Central memory CD8-positive, alpha-beta T cell (primary cell): ENCODE results near the gene POMGNT1.
A peak's percentile ranks its signal among the peaks of the same experiment; 100 is the strongest.

ENCODE experiments used
- ATAC-seq: fragments of 150-1000 bp; cut with Tn5 transposase; replicated peaks from 2 replicates; pipeline ENCODE4 v1.10.0; 2022; ENCODE audit warnings: mild to moderate bottlenecking, moderate FRiP score, moderate number of reproducible peaks; ENCODE audit not compliant: poor library complexity, severe bottlenecking; ENCODE audit errors: extremely low read depth
- DNase-seq, 2 donors: peaks; one replicate each; pipeline ENCODE4 v3.0.0; 2021; ENCODE audit warnings: low spot score in 2 of 2
- H3K27ac Mint-ChIP-seq: one replicate; pipeline ENCODE4 v1.8.0; 2022; ENCODE audit warnings: low read depth, mild to moderate bottlenecking, moderate library complexity, mixed read lengths
- H3K27me3 Mint-ChIP-seq: one replicate; pipeline ENCODE4 v1.8.0; 2022; ENCODE audit warnings: mixed read lengths
- H3K36me3 Mint-ChIP-seq: one replicate; pipeline ENCODE4 v1.8.0; 2022; ENCODE audit warnings: mild to moderate bottlenecking, moderate library complexity, mixed read lengths; ENCODE audit not compliant: insufficient read depth
- H3K4me1 Mint-ChIP-seq: one replicate; pipeline ENCODE4 v1.8.0; 2022; ENCODE audit warnings: mixed read lengths
- H3K4me3 Mint-ChIP-seq: one replicate; pipeline ENCODE4 v1.8.0; 2022; ENCODE audit warnings: mild to moderate bottlenecking, moderate library complexity, mixed read lengths
- H3K9me3 Mint-ChIP-seq: one replicate; pipeline ENCODE4 v1.8.0; 2022; ENCODE audit warnings: mixed read lengths

POMGNT1 gene

DNA sequence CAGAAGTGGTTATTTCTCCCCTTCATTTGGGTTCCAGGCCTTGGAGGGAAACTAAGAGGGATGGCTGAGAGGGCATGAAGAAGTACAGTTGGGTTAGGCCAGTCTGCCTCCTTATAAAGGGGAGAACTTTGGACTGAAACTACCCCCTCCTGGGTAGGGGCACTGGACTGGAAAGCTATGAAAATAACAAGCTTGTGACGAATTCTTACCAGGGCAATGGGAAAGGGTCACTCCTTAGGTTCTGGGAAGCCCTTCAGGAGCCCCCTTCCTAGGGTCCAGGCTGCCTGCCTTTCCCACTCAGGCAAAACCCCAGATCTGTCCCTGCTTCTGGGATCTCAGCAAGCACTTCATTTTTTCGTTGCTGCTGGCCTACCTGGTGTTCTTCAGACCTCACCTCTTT is 12.2 kb downstream of the POMGNT1 start:
- H3K27me3 Mint-ChIP-seq = no peaks in the 10 kb centered on the region
- H3K27ac Mint-ChIP-seq = no peak overlapping the region
- no peak for ATAC-seq
- peaks cover 16% of the 10 kb centered on the region for H3K4me1 Mint-ChIP-seq
- DNase-seq = no peak
- H3K9me3 Mint-ChIP-seq = no peaks in the 10 kb centered on the region
- H3K36me3 Mint-ChIP-seq = peaks cover 13% of the 10 kb centered on the region
- H3K4me3 Mint-ChIP-seq = no peak overlapping the region

- Mint-ChIP-seq H3K4me1 (peaks cover 16% of the 10 kb centered on the region), H3K4me3 (no peak overlapping the region), H3K27ac (peak overlapping the region; percentile 12), H3K27me3 (no peaks in the 10 kb centered on the region), H3K36me3 (peaks cover 10% of the 10 kb centered on the region), H3K9me3 (no peaks in the 10 kb centered on the region)
- no peak for DNase-seq
- ATAC-seq = no peak
These were observed 13.1 kb downstream of the POMGNT1 start for GRCh38 chr1:46184920-46185658.

GRCh38 chr1:46183926-46184557 is 14.2 kb downstream of the POMGNT1 start:
- no peaks in the 10 kb centered on the region for H3K27me3 Mint-ChIP-seq
- H3K4me1 Mint-ChIP-seq = peaks cover 16% of the 10 kb centered on the region
- no peak overlapping the region for H3K4me3 Mint-ChIP-seq
- no peaks in the 10 kb centered on the region for H3K9me3 Mint-ChIP-seq
- H3K27ac Mint-ChIP-seq = no peak overlapping the region
- ATAC-seq (peak; percentile 33), DNase-seq (no peak)
- H3K36me3 Mint-ChIP-seq = peaks cover 2% of the 10 kb centered on the region

- no peak overlapping the region for H3K4me3 Mint-ChIP-seq
- H3K27me3 Mint-ChIP-seq = no peaks in the 10 kb centered on the region
- ATAC-seq = no peak
- H3K4me1 Mint-ChIP-seq = peaks cover 16% of the 10 kb centered on the region
- H3K9me3 Mint-ChIP-seq = no peaks in the 10 kb centered on the region
- no peak overlapping the region for H3K27ac Mint-ChIP-seq
- peaks cover 2% of the 10 kb centered on the region for H3K36me3 Mint-ChIP-seq
- no peak for DNase-seq
These were observed 15.0 kb downstream of the POMGNT1 start for GRCh38 chr1:46183079-46183847.

DNA sequence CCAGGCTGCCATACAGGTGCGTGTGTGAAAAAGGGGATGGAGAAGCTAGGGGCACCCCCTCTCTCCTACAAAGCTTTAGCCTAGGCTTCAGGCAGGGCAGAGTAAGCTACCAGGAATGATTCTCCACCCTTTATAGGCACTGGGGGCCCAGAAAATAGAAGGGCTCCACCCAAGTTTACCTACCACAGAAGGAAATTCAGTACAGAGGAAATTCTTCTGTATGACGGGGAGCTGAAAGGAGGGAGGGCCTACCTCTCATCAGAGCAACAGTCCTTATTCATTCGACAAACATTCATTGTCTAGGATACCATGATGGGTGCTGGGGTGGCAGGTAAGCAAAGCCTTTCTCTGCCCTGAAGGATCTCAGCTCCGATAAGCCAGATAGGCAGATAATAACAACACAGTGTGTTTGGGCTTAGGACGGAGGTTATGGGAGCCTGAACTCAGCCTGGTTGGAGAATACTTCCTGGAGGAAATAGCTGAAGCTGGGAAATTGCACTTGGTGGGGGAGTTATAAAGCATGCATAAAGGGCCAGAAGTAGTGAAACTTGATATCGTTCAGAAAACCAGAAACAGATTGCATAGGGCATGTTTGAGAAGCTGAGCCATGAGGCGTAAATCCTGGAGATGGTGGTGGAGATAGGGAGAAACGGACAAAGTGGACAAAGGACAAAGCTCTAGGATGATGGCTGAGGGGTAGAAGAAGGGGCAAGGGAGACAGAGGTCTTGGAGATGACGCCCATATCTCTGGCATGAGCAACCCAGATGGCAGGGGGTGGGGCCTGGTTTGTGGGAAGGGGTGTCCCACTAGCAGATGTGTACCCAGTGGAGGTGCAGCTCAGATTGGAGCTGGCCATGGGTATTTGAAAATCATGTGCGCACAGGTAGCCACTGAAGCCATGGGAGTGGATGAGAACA is 16.6 kb downstream of the POMGNT1 start:
- Mint-ChIP-seq H3K27me3 (no peaks in the 10 kb centered on the region), H3K4me1 (peaks cover 16% of the 10 kb centered on the region), H3K36me3 (no peaks in the 10 kb centered on the region), H3K27ac (no peak overlapping the region), H3K9me3 (no peaks in the 10 kb centered on the region), H3K4me3 (no peak overlapping the region)
- no peak for DNase-seq
- ATAC-seq = no peak

DNA sequence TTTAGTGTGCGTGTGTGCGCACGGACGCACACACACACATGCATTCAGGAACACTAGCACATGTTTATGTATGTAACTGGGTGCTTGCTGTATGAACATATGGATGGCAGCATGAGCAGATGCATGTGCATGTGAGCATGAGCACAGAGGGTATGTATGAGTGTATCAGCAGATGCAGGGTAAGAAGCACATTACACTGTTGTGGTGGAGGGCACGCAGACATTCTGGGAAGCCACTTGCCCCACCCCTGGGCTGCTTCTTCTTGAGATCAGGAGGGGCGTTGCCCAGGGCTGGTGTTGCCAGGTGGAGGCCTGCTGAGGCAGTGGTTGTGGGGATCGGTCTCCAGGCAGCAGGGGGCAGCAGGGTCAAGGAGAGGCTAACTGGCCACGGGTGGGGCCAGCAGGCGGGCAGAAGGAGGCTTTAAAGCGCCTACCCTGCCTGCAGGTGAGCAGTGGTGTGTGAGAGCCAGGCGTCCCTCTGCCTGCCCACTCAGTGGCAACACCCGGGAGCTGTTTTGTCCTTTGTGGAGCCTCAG is 18.1 kb downstream of the POMGNT1 start:
- no peaks in the 10 kb centered on the region for H3K9me3 Mint-ChIP-seq
- no peaks in the 10 kb centered on the region for H3K36me3 Mint-ChIP-seq
- no peaks in the 10 kb centered on the region for H3K27me3 Mint-ChIP-seq
- peaks cover 13% of the 10 kb centered on the region for H3K4me1 Mint-ChIP-seq
- ATAC-seq (no peak), DNase-seq (no peak)
- H3K27ac Mint-ChIP-seq = no peak overlapping the region
- no peak overlapping the region for H3K4me3 Mint-ChIP-seq

- H3K36me3 Mint-ChIP-seq = no peaks in the 10 kb centered on the region
- DNase-seq = peak; percentile 42 to 46
- no peak overlapping the region for H3K27ac Mint-ChIP-seq
- no peaks in the 10 kb centered on the region for H3K9me3 Mint-ChIP-seq
- H3K27me3 Mint-ChIP-seq = no peaks in the 10 kb centered on the region
- peak; percentile 76 for ATAC-seq
- H3K4me1 Mint-ChIP-seq = peaks cover 7% of the 10 kb centered on the region
- H3K4me3 Mint-ChIP-seq = no peak overlapping the region
These were observed 18.8 kb downstream of the POMGNT1 start for GRCh38 chr1:46179138-46180081.

DNA sequence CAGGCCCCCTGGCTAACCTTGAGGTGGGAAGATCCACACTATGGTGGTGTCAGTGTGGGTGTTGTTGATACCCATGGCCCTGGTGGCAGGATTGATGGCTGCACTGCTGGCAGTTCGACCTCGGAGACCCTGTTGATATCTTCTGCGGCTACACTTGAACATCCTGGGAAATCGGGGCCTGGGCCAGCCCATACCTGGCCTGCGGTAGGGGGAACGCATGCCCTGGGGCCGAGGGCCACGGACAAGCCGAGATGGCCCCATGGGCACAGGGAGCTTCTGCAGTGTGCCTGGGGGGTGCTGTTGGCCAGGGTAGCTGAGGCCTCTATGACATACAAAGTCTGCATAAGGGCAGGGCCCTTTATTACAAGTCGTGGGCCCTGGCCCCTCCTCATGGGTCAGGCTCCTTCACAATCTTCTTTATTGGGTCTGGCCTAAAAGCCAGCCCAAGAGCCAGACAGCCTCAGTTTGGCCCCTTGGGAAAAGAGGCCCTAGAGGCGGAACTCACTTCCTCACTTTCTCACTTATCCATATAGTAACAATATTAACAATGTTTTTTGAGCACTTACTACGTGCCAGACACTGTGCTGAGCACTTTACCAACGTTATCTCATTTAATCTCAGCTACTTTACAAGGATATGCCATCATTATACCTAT is 21.9 kb downstream of the POMGNT1 start, which contains the start of gene P3R3URF:
TSS of gene P3R3URF (minus strand) at position 278 of the 655 bp plus-strand sequence. CDS start at position 261, 17 bp downstream.
- H3K9me3 Mint-ChIP-seq = no peaks in the 10 kb centered on the region
- H3K36me3 Mint-ChIP-seq = no peaks in the 10 kb centered on the region
- no peaks in the 10 kb centered on the region for H3K4me1 Mint-ChIP-seq
- H3K4me3 Mint-ChIP-seq = no peak within 1 kb of the TSS
- no peak within 1 kb of the TSS for H3K27ac Mint-ChIP-seq
- H3K27me3 Mint-ChIP-seq = peaks cover 9% of the 10 kb centered on the region
- ATAC-seq (no peak), DNase-seq (no peak)

- H3K27me3 Mint-ChIP-seq = peaks cover 18% of the 10 kb centered on the region
- no peaks in the 10 kb centered on the region for H3K9me3 Mint-ChIP-seq
- DNase-seq = no peak
- no peak for ATAC-seq
- H3K27ac Mint-ChIP-seq = no peak overlapping the region
- H3K4me1 Mint-ChIP-seq = no peaks in the 10 kb centered on the region
- no peaks in the 10 kb centered on the region for H3K36me3 Mint-ChIP-seq
- H3K4me3 Mint-ChIP-seq = no peak overlapping the region
These were observed 23.0 kb downstream of the POMGNT1 start for GRCh38 chr1:46175243-46175642.

GRCh38 chr1:46174448-46175231 is 23.6 kb downstream of the POMGNT1 start, which contains the start of gene TSPAN1:
Gene TSPAN1 (plus strand): TSS chr1:46175087. CDS start chr1:46181108, 6,021 bp downstream.
- Mint-ChIP-seq H3K4me1 (no peaks in the 10 kb centered on the region), H3K9me3 (no peaks in the 10 kb centered on the region), H3K27me3 (peaks cover 18% of the 10 kb centered on the region), H3K27ac (no peak within 1 kb of the TSS), H3K36me3 (no peaks in the 10 kb centered on the region), H3K4me3 (no peak within 1 kb of the TSS)
- ATAC-seq (no peak), DNase-seq (no peak)
